ENCODE results near the gene CREB3L2. TPM values are rescaled to one million over a fixed set of nuclear protein-coding genes. Genes with fewer than 3 reads are reported as not detected.

The CREB3L2 gene
- total RNA-seq, 2 donors from 2014 or later = 45.8 to 46.0 TPM

GRCh38 chr7:137989590-137989989 lies 12.3 kb downstream of the CREB3L2 start:
- no peak for DNase-seq
- H3K4me3 ChIP-seq = no peak overlapping the region
- intact Hi-C loops (cut with DNase I) = no loop called here
- TF ChIP-seq, protein P1, sequence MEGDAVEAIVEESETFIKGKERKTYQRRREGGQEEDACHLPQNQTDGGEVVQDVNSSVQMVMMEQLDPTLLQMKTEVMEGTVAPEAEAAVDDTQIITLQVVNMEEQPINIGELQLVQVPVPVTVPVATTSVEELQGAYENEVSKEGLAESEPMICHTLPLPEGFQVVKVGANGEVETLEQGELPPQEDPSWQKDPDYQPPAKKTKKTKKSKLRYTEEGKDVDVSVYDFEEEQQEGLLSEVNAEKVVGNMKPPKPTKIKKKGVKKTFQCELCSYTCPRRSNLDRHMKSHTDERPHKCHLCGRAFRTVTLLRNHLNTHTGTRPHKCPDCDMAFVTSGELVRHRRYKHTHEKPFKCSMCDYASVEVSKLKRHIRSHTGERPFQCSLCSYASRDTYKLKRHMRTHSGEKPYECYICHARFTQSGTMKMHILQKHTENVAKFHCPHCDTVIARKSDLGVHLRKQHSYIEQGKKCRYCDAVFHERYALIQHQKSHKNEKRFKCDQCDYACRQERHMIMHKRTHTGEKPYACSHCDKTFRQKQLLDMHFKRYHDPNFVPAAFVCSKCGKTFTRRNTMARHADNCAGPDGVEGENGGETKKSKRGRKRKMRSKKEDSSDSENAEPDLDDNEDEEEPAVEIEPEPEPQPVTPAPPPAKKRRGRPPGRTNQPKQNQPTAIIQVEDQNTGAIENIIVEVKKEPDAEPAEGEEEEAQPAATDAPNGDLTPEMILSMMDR (IDR thresholded peaks at IDR 0.05) = no peak
- peaks cover 4% of the 10 kb centered on the region for H3K4me1 ChIP-seq
- H3K9ac ChIP-seq (ENCODE audit: low read depth in 2 of 2, low read length in 2 of 2) = peak overlapping the region in 1 of 2 donors; percentile 21
- no peak overlapping the region for H3K27ac ChIP-seq
- no peaks in the 10 kb centered on the region for H3K27me3 ChIP-seq
- H3K36me3 ChIP-seq = no peaks in the 10 kb centered on the region
- H3K9me3 ChIP-seq = no peaks in the 10 kb centered on the region

- H3K4me1 ChIP-seq = peaks cover 9% of the 10 kb centered on the region
- intact Hi-C loops (cut with DNase I) = no loop called here
- no peaks in the 10 kb centered on the region for H3K36me3 ChIP-seq
- no peak overlapping the region for H3K9ac ChIP-seq (ENCODE audit: low read depth in 2 of 2, low read length in 2 of 2)
- TF ChIP-seq, protein P1 (IDR thresholded peaks at IDR 0.05) = no peak
- no peak for DNase-seq
- no peaks in the 10 kb centered on the region for H3K9me3 ChIP-seq
- H3K4me3 ChIP-seq = no peak overlapping the region
- no peaks in the 10 kb centered on the region for H3K27me3 ChIP-seq
- no peak overlapping the region for H3K27ac ChIP-seq
These were observed 12.8 kb downstream of the CREB3L2 start for GRCh38 chr7:137989094-137989493.

GRCh38 chr7:137987968-137988367 lies 13.9 kb downstream of the CREB3L2 start:
- DNase-seq = no peak
- intact Hi-C loops (cut with DNase I) = no loop called here
- TF ChIP-seq, protein P1 (IDR thresholded peaks at IDR 0.05) = no peak

GRCh38 chr7:137987563-137987962 lies 14.3 kb downstream of the CREB3L2 start:
- Histone ChIP-seq H3K27me3 (no peaks in the 10 kb centered on the region), H3K27ac (peak overlapping the region; percentile 73), H3K4me3 (no peak overlapping the region), H3K9me3 (no peaks in the 10 kb centered on the region), H3K4me1 (peaks cover 11% of the 10 kb centered on the region), H3K36me3 (no peaks in the 10 kb centered on the region), H3K9ac (ENCODE audit: low read depth in 2 of 2, low read length in 2 of 2) (peak overlapping the region in 1 of 2 donors; percentile 6)
- intact Hi-C loops (cut with DNase I) = no loop called here
- DNase-seq = no peak
- TF ChIP-seq, protein P1 (IDR thresholded peaks at IDR 0.05) = no peak

More at GRCh38 chr7:137987968-137988367, 13.9 kb downstream of the CREB3L2 start:
- Histone ChIP-seq H3K27ac (peak overlapping the region; percentile 73), H3K4me1 (peaks cover 11% of the 10 kb centered on the region), H3K9ac (ENCODE audit: low read depth in 2 of 2, low read length in 2 of 2) (peak overlapping the region; percentile 6 to 44), H3K36me3 (no peaks in the 10 kb centered on the region), H3K27me3 (no peaks in the 10 kb centered on the region), H3K4me3 (no peak overlapping the region), H3K9me3 (no peaks in the 10 kb centered on the region)

DNA sequence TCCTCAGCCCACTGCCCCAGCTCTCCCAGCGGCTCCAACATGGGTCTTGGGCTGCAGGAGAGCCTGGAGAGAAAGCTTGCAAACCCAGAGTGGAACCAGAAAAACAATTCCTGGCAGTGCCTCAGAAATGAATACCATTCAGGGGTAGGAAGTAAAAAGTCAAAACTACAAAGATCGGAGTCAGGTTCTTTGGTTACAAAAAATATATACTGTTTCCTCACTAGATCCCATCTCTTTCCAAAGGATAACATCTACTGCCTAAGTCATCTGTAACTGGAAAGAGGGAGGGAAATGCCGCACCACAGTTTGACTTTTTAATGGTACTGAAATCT lies 14.9 kb downstream of the CREB3L2 start:
- H3K9ac ChIP-seq (ENCODE audit: low read depth in 2 of 2, low read length in 2 of 2) = peak overlapping the region in 1 of 2 donors; percentile 38
- no peak for DNase-seq

More for the DNA sequence above, 14.9 kb downstream of the CREB3L2 start:
- Histone ChIP-seq H3K9me3 (no peaks in the 10 kb centered on the region), H3K36me3 (no peaks in the 10 kb centered on the region), H3K27me3 (no peaks in the 10 kb centered on the region), H3K4me3 (no peak overlapping the region), H3K4me1 (peaks cover 11% of the 10 kb centered on the region), H3K27ac (peak overlapping the region; percentile 73)
- TF ChIP-seq, protein P1 (IDR thresholded peaks at IDR 0.05) = no peak
- intact Hi-C loops (cut with DNase I) = no loop called here

Data from colonic mucosa (tissue), 4 donors.